NT2/D1 (cell line): ENCODE measurements around the gene TMEM190.

Experiments
- DNase-seq: peaks from one replicate; pipeline ENCODE4 v3.0.0-alpha.2; 2011; ENCODE audit warnings: low read depth, low spot score
- H3K27me3 ChIP-seq: 2 replicates; pipeline ENCODE4 v1.6.0; 2011; ENCODE audit warnings: mild to moderate bottlenecking; ENCODE audit not compliant: insufficient read length, insufficient read depth
- H3K36me3 ChIP-seq: 2 replicates; pipeline ENCODE4 v1.6.1; 2011; ENCODE audit warnings: mild to moderate bottlenecking, low read length, mixed read lengths; ENCODE audit not compliant: insufficient read depth, insufficient read length
- H3K4me1 ChIP-seq: 2 replicates; pipeline ENCODE4 v1.5.1; 2011; ENCODE audit not compliant: insufficient read depth, insufficient read length
- H3K4me3 ChIP-seq: 2 replicates; pipeline ENCODE4 v1.5.1; 2011; ENCODE audit warnings: low read depth; ENCODE audit not compliant: insufficient read length
- H3K9ac ChIP-seq: 2 replicates; pipeline ENCODE4 v1.6.0; 2011; ENCODE audit warnings: low read depth; ENCODE audit not compliant: insufficient read length
- H3K9me3 ChIP-seq: 2 replicates; pipeline ENCODE4 v1.5.1; 2011; ENCODE audit warnings: mild to moderate bottlenecking, low read length; ENCODE audit not compliant: insufficient read depth
- SUZ12 ChIP-seq: IDR thresholded peaks from 2 replicates; pipeline ENCODE4 v1.6.1; 2011; ENCODE audit not compliant: insufficient read length, insufficient read depth; ENCODE audit errors: extremely low read depth
- YY1 ChIP-seq: IDR thresholded peaks from 2 replicates; pipeline ENCODE4 v1.6.1; 2011; ENCODE audit not compliant: insufficient read length, insufficient read depth
- ZNF274 ChIP-seq: IDR thresholded peaks from 2 replicates; pipeline ENCODE4 v1.6.1; 2011; ENCODE audit warnings: mild to moderate bottlenecking, low read depth, low read length

The TMEM190 gene

DNA sequence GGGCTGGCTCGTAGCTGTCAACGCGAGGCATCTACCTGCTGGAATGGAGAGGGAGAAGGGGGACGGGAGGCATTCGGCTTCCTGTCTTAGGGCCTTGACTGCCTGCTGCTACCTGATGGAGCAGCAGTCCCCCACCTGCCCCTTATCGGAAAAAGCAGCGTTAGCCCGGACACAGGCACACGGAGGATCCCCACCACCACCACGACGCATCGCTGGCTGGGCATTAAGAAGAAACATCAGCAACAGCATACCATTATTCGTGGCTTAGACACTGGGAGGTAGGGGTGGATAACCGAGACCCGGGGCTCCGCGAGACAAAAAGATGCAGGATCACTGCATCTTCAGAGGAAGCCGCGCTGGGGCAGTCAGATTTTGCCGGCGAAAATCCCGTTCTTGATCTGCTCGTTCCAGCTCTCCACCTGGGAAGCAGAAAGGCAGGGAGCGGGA is 23.2 kb upstream of the TMEM190 start:
- TF ChIP-seq SUZ12, result no peak
- TF ChIP-seq ZNF274, result no peak
- no peak for TF ChIP-seq YY1
- Histone ChIP-seq H3K4me3 (peak overlapping the region; percentile 57), H3K27me3 (peaks cover 52% of the 10 kb centered on the region), H3K9ac (peak overlapping the region; percentile 77), H3K4me1 (peaks cover 15% of the 10 kb centered on the region), H3K36me3 (peaks cover 3% of the 10 kb centered on the region), H3K9me3 (no peaks in the 10 kb centered on the region)
- no peak for DNase-seq

DNA sequence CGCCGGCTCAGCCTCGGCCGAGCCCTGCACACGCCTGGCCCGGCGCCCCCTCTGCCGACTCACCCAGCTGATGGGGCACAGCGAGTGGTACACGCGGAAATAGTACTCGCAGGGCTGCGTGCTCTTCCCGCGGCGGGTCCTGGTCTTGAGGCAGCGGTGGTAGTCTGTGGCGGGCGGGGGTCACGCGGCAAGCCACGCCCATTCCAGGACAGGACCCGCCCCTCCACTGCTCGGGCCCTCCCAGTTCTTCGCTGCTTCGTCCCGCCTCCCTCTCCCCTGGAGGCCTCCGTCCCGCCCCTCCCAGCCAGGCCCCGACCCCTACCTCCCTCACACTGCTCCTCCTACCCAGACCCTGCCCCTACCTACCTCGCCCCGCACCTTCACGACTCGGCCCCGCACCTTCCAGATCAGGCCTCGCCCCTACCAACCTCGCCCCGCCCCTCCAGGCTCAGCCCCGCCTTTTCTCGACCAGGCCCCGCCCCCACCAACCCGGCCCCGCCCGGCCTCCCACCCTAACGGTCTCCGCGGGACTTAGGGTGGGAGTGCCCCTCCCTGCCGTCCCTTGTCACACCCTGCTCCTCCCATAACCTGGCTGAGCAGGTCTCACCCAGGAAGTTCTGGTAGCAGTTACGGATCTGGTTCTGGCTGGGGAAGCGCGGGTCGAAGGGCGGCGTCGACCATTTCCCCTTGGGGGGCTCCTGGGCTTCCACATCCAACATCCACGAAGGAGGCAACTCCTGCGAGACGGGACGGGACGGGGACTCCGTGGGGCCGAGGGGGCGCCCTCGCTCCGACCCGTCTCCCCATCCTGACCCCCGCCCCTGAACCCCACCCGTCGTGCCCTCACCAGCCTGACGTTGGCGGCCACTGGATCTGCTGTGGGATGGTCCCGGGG is 22.6 kb upstream of the TMEM190 start:
- Histone ChIP-seq H3K36me3 (peaks cover 3% of the 10 kb centered on the region), H3K4me3 (peak overlapping the region; percentile 57), H3K9me3 (no peaks in the 10 kb centered on the region), H3K27me3 (peaks cover 58% of the 10 kb centered on the region), H3K9ac (peak overlapping the region; percentile 77), H3K4me1 (peaks cover 13% of the 10 kb centered on the region)
- DNase-seq, result peak; percentile 28
- TF ChIP-seq YY1, result no peak
- TF ChIP-seq ZNF274, result no peak
- no peak for TF ChIP-seq SUZ12

DNA sequence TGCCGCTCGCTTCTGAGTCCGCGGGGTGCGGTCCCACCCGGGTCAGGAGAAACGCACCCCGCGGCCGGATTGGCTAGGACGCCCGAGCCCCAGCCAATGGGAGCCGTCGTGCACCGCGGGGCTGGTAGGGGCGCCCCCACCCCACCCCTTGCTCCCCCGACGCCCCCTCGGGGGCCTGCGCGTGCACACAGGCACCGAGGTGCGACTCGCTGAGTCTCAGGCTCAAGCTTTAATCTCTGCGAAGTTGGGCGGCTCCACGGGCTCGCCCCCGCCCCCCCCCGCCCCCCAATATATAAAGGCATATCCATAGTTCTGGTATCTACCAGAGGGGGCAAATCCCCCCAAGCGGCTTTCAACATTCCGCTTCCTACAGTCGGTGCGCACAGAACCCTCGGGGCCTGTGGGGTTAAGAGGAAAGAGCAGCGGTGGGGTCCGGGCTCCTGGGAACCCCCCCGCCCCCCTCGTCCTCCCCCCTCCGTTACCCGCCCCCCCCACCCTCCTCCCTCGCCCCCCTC is 21.9 kb upstream of the TMEM190 start, which contains the start of gene COX6B2:
Gene COX6B2 (minus strand): TSS at position 22 of the 515 bp plus-strand sequence. CDS start 198 bp downstream, outside the sequence.
- H3K9ac ChIP-seq, result peak within 1 kb of the TSS; percentile 77
- H3K4me3 ChIP-seq, result peak within 1 kb of the TSS; percentile 57
- DNase-seq, result no peak
- H3K36me3 ChIP-seq, result peaks cover 3% of the 10 kb centered on the region
- no peak for TF ChIP-seq ZNF274
- H3K27me3 ChIP-seq, result peaks cover 59% of the 10 kb centered on the region
- peaks cover 11% of the 10 kb centered on the region for H3K4me1 ChIP-seq
- no peaks in the 10 kb centered on the region for H3K9me3 ChIP-seq

DNA sequence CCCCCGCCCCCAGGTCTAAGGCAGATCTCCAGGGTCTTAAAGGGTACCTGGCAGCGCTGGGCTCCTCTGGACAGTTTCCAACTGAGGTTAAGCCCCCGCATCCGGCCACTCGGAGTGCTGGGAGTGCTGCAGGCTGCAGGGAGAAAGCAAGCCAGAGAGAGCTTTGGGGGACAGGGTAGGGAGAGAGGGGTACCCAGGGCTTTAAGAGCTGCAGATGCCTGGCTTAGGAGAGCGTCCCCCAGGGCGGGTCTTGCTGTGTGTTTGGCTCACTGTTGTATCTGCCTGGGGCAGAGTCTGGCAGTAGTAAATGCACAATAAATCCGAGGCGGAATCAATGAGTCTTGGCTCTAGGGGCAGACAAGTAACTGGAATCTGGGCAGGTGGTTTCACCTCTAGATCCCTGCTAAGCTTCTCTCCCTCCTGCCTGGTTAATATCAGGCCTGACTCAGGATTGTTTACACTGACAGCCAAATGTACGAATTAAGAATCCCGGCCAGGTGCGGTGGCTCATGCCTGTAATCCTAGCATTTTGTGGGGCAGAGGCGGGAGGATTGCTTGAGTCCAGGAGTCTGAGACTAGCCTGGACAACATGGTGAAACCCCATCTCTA is 21.3 kb upstream of the TMEM190 start:
- Histone ChIP-seq H3K4me3 (no peak overlapping the region), H3K9ac (peak overlapping the region; percentile 32), H3K9me3 (no peaks in the 10 kb centered on the region), H3K36me3 (no peaks in the 10 kb centered on the region), H3K4me1 (peaks cover 8% of the 10 kb centered on the region), H3K27me3 (peaks cover 59% of the 10 kb centered on the region)
- DNase-seq, result no peak
- TF ChIP-seq ZNF274 (no peak), YY1 (no peak), SUZ12 (no peak)

DNA sequence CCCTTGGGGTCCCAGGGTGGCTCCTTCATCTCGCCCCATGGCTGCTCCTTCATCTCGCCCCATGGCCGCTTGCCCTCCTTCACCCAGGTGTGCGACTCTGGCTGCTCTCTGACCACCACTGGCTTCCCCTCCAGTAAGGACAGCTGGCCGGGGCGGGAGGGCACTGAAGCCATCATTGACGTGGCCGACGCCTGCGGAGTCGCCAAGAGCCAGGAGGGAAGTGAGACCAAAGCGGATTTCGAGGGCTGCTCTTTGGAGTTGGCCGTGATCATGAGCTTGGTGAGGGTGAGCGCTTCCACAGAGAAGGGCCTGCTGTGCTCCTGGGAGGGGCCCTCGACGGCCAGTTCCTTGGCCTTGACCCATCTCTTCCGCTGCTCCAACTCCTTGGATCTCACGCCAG is 18.1 kb upstream of the TMEM190 start:
- peaks cover 35% of the 10 kb centered on the region for H3K27me3 ChIP-seq
- TF ChIP-seq ZNF274 (no peak), SUZ12 (no peak), YY1 (no peak)

DNA sequence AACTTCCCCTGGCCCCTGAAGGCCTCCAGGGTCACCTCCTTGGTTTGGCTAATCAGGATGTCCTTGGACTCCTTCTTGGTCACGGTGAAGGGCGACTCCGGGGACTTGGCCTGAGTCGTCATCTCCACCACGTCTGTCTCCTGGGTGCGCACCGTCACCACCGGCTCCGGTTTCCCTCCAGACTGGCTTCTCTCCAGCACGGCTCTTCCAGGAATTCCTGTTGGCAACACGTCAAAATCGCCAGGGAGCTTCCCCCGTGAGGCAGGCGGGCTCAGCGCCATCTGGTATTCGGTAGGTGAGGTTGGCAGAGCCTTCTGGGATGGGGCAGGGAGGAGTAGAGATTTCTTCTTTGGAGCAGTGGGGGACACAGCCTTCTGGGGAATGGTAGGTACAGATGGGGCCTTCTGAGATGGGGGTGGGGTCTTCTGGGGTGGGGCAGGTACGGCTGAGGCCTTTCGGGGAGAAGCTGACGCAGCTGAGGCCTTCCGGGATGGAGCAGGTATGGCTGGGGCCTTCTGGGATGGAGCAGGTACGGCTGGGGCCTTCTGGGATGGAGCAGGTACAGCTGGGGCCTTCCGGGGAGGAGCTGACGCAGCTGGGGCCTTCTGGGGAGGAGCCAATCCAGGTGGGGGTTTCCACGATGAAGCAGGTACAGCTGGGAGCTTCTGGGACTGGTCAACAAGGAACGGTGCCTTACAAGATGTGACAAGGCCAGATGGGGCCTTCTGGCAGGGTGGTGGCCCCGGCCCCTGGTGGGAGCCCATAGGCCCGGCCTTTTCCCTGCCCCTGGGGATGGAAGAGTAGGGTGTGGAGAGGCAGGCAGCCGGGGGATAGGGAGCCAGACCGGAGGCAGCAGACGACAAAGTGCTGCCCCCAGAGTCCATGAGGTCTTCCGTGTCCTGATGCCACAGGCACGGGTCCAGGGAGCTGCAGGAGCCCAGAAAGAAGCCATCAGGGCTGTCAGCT is 17.4 kb upstream of the TMEM190 start:
- no peak for DNase-seq
- Histone ChIP-seq H3K9ac (no peak overlapping the region), H3K36me3 (no peaks in the 10 kb centered on the region), H3K9me3 (no peaks in the 10 kb centered on the region), H3K27me3 (peaks cover 31% of the 10 kb centered on the region), H3K4me1 (peaks cover 3% of the 10 kb centered on the region), H3K4me3 (no peak overlapping the region)
- TF ChIP-seq YY1 (no peak), SUZ12 (no peak), ZNF274 (no peak)

More for the DNA sequence above, 18.1 kb upstream of the TMEM190 start:
- no peaks in the 10 kb centered on the region for H3K9me3 ChIP-seq
- H3K4me3 ChIP-seq, result no peak overlapping the region
- H3K9ac ChIP-seq, result no peak overlapping the region
- DNase-seq, result no peak
- no peaks in the 10 kb centered on the region for H3K36me3 ChIP-seq
- H3K4me1 ChIP-seq, result no peaks in the 10 kb centered on the region
